ENCODE data around the gene C10orf62. TPM values are rescaled to one million over a fixed set of nuclear protein-coding genes. Genes with fewer than 3 reads are reported as not detected.

The C10orf62 gene
- total and polyA plus RNA-seq, 2 of the 8 experiments (the other 6 are each of a cell fraction or from before 2014, with no cell fraction given) = 0.05 TPM; not detected in 1

- TF ChIP-seq POU5F1 (IDR thresholded peaks at IDR 0.05; ENCODE audit: low read depth, low read length) = no peak
Observed at GRCh38 chr10:97612386-97612785, 22.9 kb downstream of the C10orf62 start (continued).
